ENCODE measurements around the gene FKBP7. TPM values are rescaled to one million over a fixed set of nuclear protein-coding genes. Genes with fewer than 3 reads are reported as not detected.
A peak's percentile ranks its signal among the peaks of the same experiment; 100 is the strongest.

FKBP7 gene
- total RNA-seq, 2 donors from 2014 or later = 1.7 to 2.6 TPM

- ATAC-seq (replicated peaks) = no peak
- Mint-ChIP-seq H3K4me1 (peaks cover 19% of the 10 kb centered on the region), H3K9me3 (no peaks in the 10 kb centered on the region), H3K4me3 (peak overlapping the region; percentile 12), H3K27ac (peak overlapping the region; percentile 14), H3K36me3 (ENCODE audit: low read depth) (peaks cover 85% of the 10 kb centered on the region), H3K27me3 (no peaks in the 10 kb centered on the region)
Measured at GRCh38 chr2:178506949-178507348, 28.5 kb upstream of the FKBP7 start.

- no peaks in the 10 kb centered on the region for H3K9me3 Mint-ChIP-seq
- peaks cover 86% of the 10 kb centered on the region for H3K36me3 Mint-ChIP-seq (ENCODE audit: low read depth)
- H3K27ac Mint-ChIP-seq = no peak overlapping the region
- no peak for ATAC-seq (replicated peaks)
- H3K4me1 Mint-ChIP-seq = peaks cover 16% of the 10 kb centered on the region
- no peak overlapping the region for H3K4me3 Mint-ChIP-seq
- H3K27me3 Mint-ChIP-seq = no peaks in the 10 kb centered on the region
Measured at GRCh38 chr2:178506524-178506923, 28.1 kb upstream of the FKBP7 start.

- H3K36me3 Mint-ChIP-seq (ENCODE audit: low read depth) = peaks cover 86% of the 10 kb centered on the region
- no peak overlapping the region for H3K4me3 Mint-ChIP-seq
- H3K9me3 Mint-ChIP-seq = no peaks in the 10 kb centered on the region
- H3K27ac Mint-ChIP-seq = no peak overlapping the region
- no peak for ATAC-seq (replicated peaks)
- H3K4me1 Mint-ChIP-seq = peaks cover 15% of the 10 kb centered on the region
- no peaks in the 10 kb centered on the region for H3K27me3 Mint-ChIP-seq
Measured at GRCh38 chr2:178506101-178506500, 27.7 kb upstream of the FKBP7 start.

- peaks cover 9% of the 10 kb centered on the region for H3K4me1 Mint-ChIP-seq
- H3K4me3 Mint-ChIP-seq = no peak overlapping the region
- H3K9me3 Mint-ChIP-seq = no peaks in the 10 kb centered on the region
- H3K27ac Mint-ChIP-seq = no peak overlapping the region
- H3K27me3 Mint-ChIP-seq = no peaks in the 10 kb centered on the region
- no peak for ATAC-seq (replicated peaks)
- peaks cover 95% of the 10 kb centered on the region for H3K36me3 Mint-ChIP-seq (ENCODE audit: low read depth)
Measured at GRCh38 chr2:178502751-178503150, 24.4 kb upstream of the FKBP7 start.

- peak; percentile 71 for ATAC-seq (replicated peaks)
- no peak overlapping the region for H3K4me3 Mint-ChIP-seq
- H3K27ac Mint-ChIP-seq = peak overlapping the region; percentile 0
- no peaks in the 10 kb centered on the region for H3K27me3 Mint-ChIP-seq
- H3K36me3 Mint-ChIP-seq (ENCODE audit: low read depth) = peaks cover 98% of the 10 kb centered on the region
- H3K4me1 Mint-ChIP-seq = no peaks in the 10 kb centered on the region
- H3K9me3 Mint-ChIP-seq = no peaks in the 10 kb centered on the region
Measured at GRCh38 chr2:178499640-178500039, 21.2 kb upstream of the FKBP7 start.

- H3K27me3 Mint-ChIP-seq = no peaks in the 10 kb centered on the region
- no peak overlapping the region for H3K4me3 Mint-ChIP-seq
- no peaks in the 10 kb centered on the region for H3K9me3 Mint-ChIP-seq
- H3K36me3 Mint-ChIP-seq (ENCODE audit: low read depth) = peaks cover 98% of the 10 kb centered on the region
- no peak overlapping the region for H3K27ac Mint-ChIP-seq
- ATAC-seq (replicated peaks) = no peak
- no peaks in the 10 kb centered on the region for H3K4me1 Mint-ChIP-seq
Measured at GRCh38 chr2:178498137-178498536, 19.7 kb upstream of the FKBP7 start.

- H3K9me3 Mint-ChIP-seq = no peaks in the 10 kb centered on the region
- H3K4me3 Mint-ChIP-seq = no peak overlapping the region
- peaks cover 96% of the 10 kb centered on the region for H3K36me3 Mint-ChIP-seq (ENCODE audit: low read depth)
- no peak overlapping the region for H3K27ac Mint-ChIP-seq
- no peaks in the 10 kb centered on the region for H3K4me1 Mint-ChIP-seq
- no peaks in the 10 kb centered on the region for H3K27me3 Mint-ChIP-seq
- ATAC-seq (replicated peaks) = no peak
Measured at GRCh38 chr2:178496049-178496448, 17.6 kb upstream of the FKBP7 start.

GRCh38 chr2:178491612-178492011, 13.2 kb upstream of the FKBP7 start:
- Mint-ChIP-seq H3K4me1 (peaks cover 23% of the 10 kb centered on the region), H3K9me3 (no peaks in the 10 kb centered on the region), H3K36me3 (ENCODE audit: low read depth) (peaks cover 98% of the 10 kb centered on the region), H3K27ac (no peak overlapping the region), H3K27me3 (no peaks in the 10 kb centered on the region), H3K4me3 (no peak overlapping the region)
- no peak for ATAC-seq (replicated peaks)

GRCh38 chr2:178485356-178485755, 7.0 kb upstream of the FKBP7 start:
- peaks cover 59% of the 10 kb centered on the region for H3K36me3 Mint-ChIP-seq (ENCODE audit: low read depth)
- no peak overlapping the region for H3K4me3 Mint-ChIP-seq
- no peak for ATAC-seq (replicated peaks)
- no peaks in the 10 kb centered on the region for H3K9me3 Mint-ChIP-seq
- peaks cover 45% of the 10 kb centered on the region for H3K4me1 Mint-ChIP-seq
- H3K27ac Mint-ChIP-seq = no peak overlapping the region
- H3K27me3 Mint-ChIP-seq = no peaks in the 10 kb centered on the region

- H3K9me3 Mint-ChIP-seq = no peaks in the 10 kb centered on the region
- H3K27ac Mint-ChIP-seq = no peak overlapping the region
- no peaks in the 10 kb centered on the region for H3K27me3 Mint-ChIP-seq
Measured at GRCh38 chr2:178484245-178485041, 6.0 kb upstream of the FKBP7 start.

GRCh38 chr2:178482437-178482836, 4.0 kb upstream of the FKBP7 start:
- H3K27ac Mint-ChIP-seq = peak overlapping the region; percentile 61
- H3K27me3 Mint-ChIP-seq = no peaks in the 10 kb centered on the region
- H3K4me1 Mint-ChIP-seq = peaks cover 28% of the 10 kb centered on the region
- H3K36me3 Mint-ChIP-seq (ENCODE audit: low read depth) = peaks cover 30% of the 10 kb centered on the region
- H3K4me3 Mint-ChIP-seq = peak overlapping the region; percentile 99
- ATAC-seq (replicated peaks) = peak; percentile 5
- H3K9me3 Mint-ChIP-seq = no peaks in the 10 kb centered on the region

More at GRCh38 chr2:178484245-178485041, 6.0 kb upstream of the FKBP7 start:
- ATAC-seq (replicated peaks) = no peak
- Mint-ChIP-seq H3K4me1 (peaks cover 40% of the 10 kb centered on the region), H3K36me3 (ENCODE audit: low read depth) (peaks cover 50% of the 10 kb centered on the region), H3K4me3 (no peak overlapping the region)

- H3K4me1 Mint-ChIP-seq = peaks cover 20% of the 10 kb centered on the region
- peaks cover 11% of the 10 kb centered on the region for H3K36me3 Mint-ChIP-seq (ENCODE audit: low read depth)
Measured at GRCh38 chr2:178480227-178481181, 2.1 kb upstream of the FKBP7 start, which contains the start of gene PLEKHA3. Gene PLEKHA3 (plus strand): TSS chr2:178480457. CDS start chr2:178480870, 413 bp downstream.

GRCh38 chr2:178479758-178480226, 1.4 kb upstream of the FKBP7 start:
- ATAC-seq (replicated peaks) = no peak
- H3K9me3 Mint-ChIP-seq = no peaks in the 10 kb centered on the region
- peaks cover 4% of the 10 kb centered on the region for H3K36me3 Mint-ChIP-seq (ENCODE audit: low read depth)
- peak overlapping the region; percentile 99 for H3K4me3 Mint-ChIP-seq
- H3K27ac Mint-ChIP-seq = peak overlapping the region; percentile 98
- peaks cover 16% of the 10 kb centered on the region for H3K4me1 Mint-ChIP-seq
- no peaks in the 10 kb centered on the region for H3K27me3 Mint-ChIP-seq

More at GRCh38 chr2:178480227-178481181, 2.1 kb upstream of the FKBP7 start, which contains the start of gene PLEKHA3:
- Mint-ChIP-seq H3K4me3 (peak within 1 kb of the TSS; percentile 99), H3K9me3 (no peaks in the 10 kb centered on the region), H3K27me3 (no peaks in the 10 kb centered on the region), H3K27ac (peak within 1 kb of the TSS; percentile 98)
- peak; percentile 78 for ATAC-seq (replicated peaks)

- H3K36me3 Mint-ChIP-seq (ENCODE audit: low read depth) = no peaks in the 10 kb centered on the region
Measured at GRCh38 chr2:178479275-178479616, 846 bp upstream of the FKBP7 start.

More at GRCh38 chr2:178479275-178479616, 846 bp upstream of the FKBP7 start:
- no peaks in the 10 kb centered on the region for H3K9me3 Mint-ChIP-seq
- peaks cover 13% of the 10 kb centered on the region for H3K4me1 Mint-ChIP-seq
- no peak for ATAC-seq (replicated peaks)
- H3K27ac Mint-ChIP-seq = peak overlapping the region; percentile 98
- peak overlapping the region; percentile 99 for H3K4me3 Mint-ChIP-seq
- no peaks in the 10 kb centered on the region for H3K27me3 Mint-ChIP-seq
